Esophagus squamous epithelium (tissue), 4 donors: ENCODE results near the gene GAL.

Source experiments
- POLR2A ChIP-seq, 4 donors: fragments of 450-650 bp; IDR thresholded peaks; one replicate each; pipeline ENCODE4 v1.6.1; 2017; ENCODE audit warnings: antibody characterized with exemption in 4 of 4, mild to moderate bottlenecking in 4 of 4, moderate library complexity in 3 of 4
- TF ChIP-seq, protein P1 (sequence below), 6 experiments: fragments of 450-650 bp in 4 of 6; fragments of 200-600 bp in 2 of 6; sonication (generic) in 2 of 6; IDR thresholded peaks; one replicate each; pipeline ENCODE4 v1.5.1; 2016 to 2019; ENCODE audit warnings: antibody characterized with exemption in 6 of 6, mild to moderate bottlenecking in 4 of 6, moderate library complexity in 4 of 6

- TF ChIP-seq, protein P1, sequence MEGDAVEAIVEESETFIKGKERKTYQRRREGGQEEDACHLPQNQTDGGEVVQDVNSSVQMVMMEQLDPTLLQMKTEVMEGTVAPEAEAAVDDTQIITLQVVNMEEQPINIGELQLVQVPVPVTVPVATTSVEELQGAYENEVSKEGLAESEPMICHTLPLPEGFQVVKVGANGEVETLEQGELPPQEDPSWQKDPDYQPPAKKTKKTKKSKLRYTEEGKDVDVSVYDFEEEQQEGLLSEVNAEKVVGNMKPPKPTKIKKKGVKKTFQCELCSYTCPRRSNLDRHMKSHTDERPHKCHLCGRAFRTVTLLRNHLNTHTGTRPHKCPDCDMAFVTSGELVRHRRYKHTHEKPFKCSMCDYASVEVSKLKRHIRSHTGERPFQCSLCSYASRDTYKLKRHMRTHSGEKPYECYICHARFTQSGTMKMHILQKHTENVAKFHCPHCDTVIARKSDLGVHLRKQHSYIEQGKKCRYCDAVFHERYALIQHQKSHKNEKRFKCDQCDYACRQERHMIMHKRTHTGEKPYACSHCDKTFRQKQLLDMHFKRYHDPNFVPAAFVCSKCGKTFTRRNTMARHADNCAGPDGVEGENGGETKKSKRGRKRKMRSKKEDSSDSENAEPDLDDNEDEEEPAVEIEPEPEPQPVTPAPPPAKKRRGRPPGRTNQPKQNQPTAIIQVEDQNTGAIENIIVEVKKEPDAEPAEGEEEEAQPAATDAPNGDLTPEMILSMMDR (IDR thresholded peaks at IDR 0.05): no peak
- no peak for TF ChIP-seq POLR2A (IDR thresholded peaks at IDR 0.05)
These were observed 6.5 kb downstream of the GAL start for GRCh38 chr11:68690671-68691401.
